Measurements from ENCODE around the gene SLITRK3.

The SLITRK3 gene

GRCh38 chr3:165202995-165203394 lies 6.8 kb upstream of the SLITRK3 start:
- Mint-ChIP-seq H3K4me1 (peaks cover 6% of the 10 kb centered on the region), H3K27ac (no peak overlapping the region), H3K4me3 (no peak overlapping the region), H3K9me3 (no peaks in the 10 kb centered on the region), H3K27me3 (ENCODE audit: low read depth) (peaks cover 38% of the 10 kb centered on the region), H3K36me3 (ENCODE audit: low read depth) (no peaks in the 10 kb centered on the region)
- TF ChIP-seq, protein P1, sequence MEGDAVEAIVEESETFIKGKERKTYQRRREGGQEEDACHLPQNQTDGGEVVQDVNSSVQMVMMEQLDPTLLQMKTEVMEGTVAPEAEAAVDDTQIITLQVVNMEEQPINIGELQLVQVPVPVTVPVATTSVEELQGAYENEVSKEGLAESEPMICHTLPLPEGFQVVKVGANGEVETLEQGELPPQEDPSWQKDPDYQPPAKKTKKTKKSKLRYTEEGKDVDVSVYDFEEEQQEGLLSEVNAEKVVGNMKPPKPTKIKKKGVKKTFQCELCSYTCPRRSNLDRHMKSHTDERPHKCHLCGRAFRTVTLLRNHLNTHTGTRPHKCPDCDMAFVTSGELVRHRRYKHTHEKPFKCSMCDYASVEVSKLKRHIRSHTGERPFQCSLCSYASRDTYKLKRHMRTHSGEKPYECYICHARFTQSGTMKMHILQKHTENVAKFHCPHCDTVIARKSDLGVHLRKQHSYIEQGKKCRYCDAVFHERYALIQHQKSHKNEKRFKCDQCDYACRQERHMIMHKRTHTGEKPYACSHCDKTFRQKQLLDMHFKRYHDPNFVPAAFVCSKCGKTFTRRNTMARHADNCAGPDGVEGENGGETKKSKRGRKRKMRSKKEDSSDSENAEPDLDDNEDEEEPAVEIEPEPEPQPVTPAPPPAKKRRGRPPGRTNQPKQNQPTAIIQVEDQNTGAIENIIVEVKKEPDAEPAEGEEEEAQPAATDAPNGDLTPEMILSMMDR (IDR thresholded peaks at IDR 0.05; ENCODE audit: unreplicated experiment in 3 of 3) = no peak

GRCh38 chr3:165201964-165202363 lies 5.8 kb upstream of the SLITRK3 start:
- H3K9me3 Mint-ChIP-seq = no peaks in the 10 kb centered on the region
- no peaks in the 10 kb centered on the region for H3K36me3 Mint-ChIP-seq (ENCODE audit: low read depth)
- H3K27me3 Mint-ChIP-seq (ENCODE audit: low read depth) = peaks cover 47% of the 10 kb centered on the region
- H3K4me1 Mint-ChIP-seq = peaks cover 10% of the 10 kb centered on the region
- TF ChIP-seq, protein P1 (IDR thresholded peaks at IDR 0.05; ENCODE audit: unreplicated experiment in 3 of 3) = no peak
- H3K4me3 Mint-ChIP-seq = no peak overlapping the region
- H3K27ac Mint-ChIP-seq = no peak overlapping the region

DNA sequence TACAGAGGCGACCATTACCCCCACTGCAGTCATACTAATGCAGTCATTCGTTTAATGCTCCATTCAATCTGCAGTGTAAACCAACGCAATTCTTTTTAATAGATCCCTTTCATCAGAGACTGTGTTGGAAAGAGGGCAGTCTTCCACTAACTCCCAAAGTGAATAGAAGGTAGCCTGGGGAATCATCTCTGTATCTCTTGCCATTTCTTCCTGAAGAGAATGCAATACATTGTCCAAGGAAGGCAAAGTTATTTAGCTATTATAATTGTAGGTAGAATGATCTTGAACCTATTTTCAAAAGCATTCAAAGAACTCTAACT lies 1.3 kb upstream of the SLITRK3 start:
- TF ChIP-seq, protein P1 (IDR thresholded peaks at IDR 0.05; ENCODE audit: unreplicated experiment in 3 of 3) = no peak
- Mint-ChIP-seq H3K4me3 (peak overlapping the region; percentile 86 to 91 (median 86)), H3K4me1 (peaks cover 43% of the 10 kb centered on the region), H3K27ac (no peak overlapping the region), H3K36me3 (ENCODE audit: low read depth) (no peaks in the 10 kb centered on the region), H3K27me3 (ENCODE audit: low read depth) (peaks cover 79% of the 10 kb centered on the region), H3K9me3 (no peaks in the 10 kb centered on the region)

- peaks cover 43% of the 10 kb centered on the region for H3K4me1 Mint-ChIP-seq
- H3K27ac Mint-ChIP-seq = no peak overlapping the region
- H3K9me3 Mint-ChIP-seq = no peaks in the 10 kb centered on the region
- peak overlapping the region; percentile 86 to 91 (median 86) for H3K4me3 Mint-ChIP-seq
- H3K36me3 Mint-ChIP-seq (ENCODE audit: low read depth) = no peaks in the 10 kb centered on the region
- H3K27me3 Mint-ChIP-seq (ENCODE audit: low read depth) = peaks cover 85% of the 10 kb centered on the region
- TF ChIP-seq, protein P1 (IDR thresholded peaks at IDR 0.05; ENCODE audit: unreplicated experiment in 3 of 3) = no peak
These were observed 645 bp upstream of the SLITRK3 start for GRCh38 chr3:165196577-165197480.

DNA sequence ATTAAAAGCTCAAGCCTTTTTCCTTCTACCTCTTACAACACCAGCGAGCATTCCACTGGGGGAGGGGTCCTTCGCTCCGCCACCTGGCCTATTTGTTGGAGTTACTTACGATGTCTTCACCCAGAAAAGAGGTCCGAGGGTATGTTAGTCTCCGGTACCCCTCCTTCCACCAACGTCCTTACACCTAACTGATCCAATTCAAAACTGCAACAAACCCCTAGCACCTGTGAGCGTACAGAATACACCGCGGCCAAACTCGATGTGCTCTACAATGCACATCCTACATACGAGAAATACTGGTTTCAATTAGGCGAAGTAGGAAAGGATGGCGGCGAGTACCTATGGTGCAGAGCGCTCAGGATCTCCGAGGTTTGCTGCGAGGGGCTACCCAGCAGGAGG lies 944 bp downstream of the SLITRK3 start:
- peak overlapping the region in 2 of 3 experiments; percentile 2 to 5 for H3K27ac Mint-ChIP-seq
- no peaks in the 10 kb centered on the region for H3K9me3 Mint-ChIP-seq
- TF ChIP-seq, protein P1 (IDR thresholded peaks at IDR 0.05; ENCODE audit: unreplicated experiment in 3 of 3) = no peak
- H3K4me3 Mint-ChIP-seq = peak overlapping the region; percentile 86 to 91 (median 86)
- H3K36me3 Mint-ChIP-seq (ENCODE audit: low read depth) = no peaks in the 10 kb centered on the region
- peaks cover 43% of the 10 kb centered on the region for H3K4me1 Mint-ChIP-seq
- peaks cover 88% of the 10 kb centered on the region for H3K27me3 Mint-ChIP-seq (ENCODE audit: low read depth)
